ENCODE measurements around the gene TTC39A.
"Not testable (repeated sequence)": the region's sequence is repeated elsewhere in the genome, so short reads cannot be mapped to it uniquely, and the experiment has no call there.

Gene TTC39A

GRCh38 chr1:51266791-51267190 lies 63.6 kb downstream of the TTC39A start:
- no peak for DNase-seq (ENCODE audit: low read depth)

GRCh38 chr1:51266181-51266580 lies 64.2 kb downstream of the TTC39A start:
- no peak for DNase-seq (ENCODE audit: low read depth)

GRCh38 chr1:51265618-51266017 lies 64.7 kb downstream of the TTC39A start:
- DNase-seq (ENCODE audit: low read depth), result no peak

GRCh38 chr1:51264451-51264850 lies 65.9 kb downstream of the TTC39A start:
- DNase-seq (ENCODE audit: low read depth), result peak; percentile 91

DNA sequence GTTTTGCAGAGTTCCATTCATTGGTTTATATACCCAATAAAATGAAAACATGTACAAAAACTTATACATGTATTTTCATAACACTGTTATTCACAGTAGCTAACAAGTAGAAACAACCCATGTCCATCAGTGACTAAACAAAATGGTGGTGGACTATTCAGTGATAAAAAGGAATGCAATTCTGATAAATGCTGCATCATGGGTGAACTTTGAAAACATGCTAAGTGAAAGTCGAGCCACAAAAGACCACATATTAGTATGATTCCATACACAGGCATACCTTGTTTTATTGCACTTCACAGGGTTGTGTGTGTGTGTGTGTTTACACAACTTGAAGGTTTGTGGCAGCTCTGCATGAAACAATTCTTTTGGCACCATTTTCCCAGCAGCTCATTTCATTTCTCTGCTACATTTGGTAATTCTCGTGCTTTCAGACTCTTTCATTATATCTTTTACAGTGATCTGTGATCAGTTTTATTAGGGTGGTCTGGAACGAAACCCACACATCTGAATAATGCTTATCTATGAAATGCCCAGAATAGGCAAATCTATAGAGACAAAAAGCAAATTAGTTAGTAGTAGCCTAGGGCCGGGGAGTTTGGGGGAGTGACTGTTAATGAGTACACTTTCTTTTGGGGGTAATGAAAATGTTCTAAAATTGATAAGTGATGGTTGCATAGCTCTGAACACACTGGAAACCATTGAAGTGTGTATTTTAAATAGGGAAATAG lies 67.0 kb downstream of the TTC39A start:
- no peak for DNase-seq (ENCODE audit: low read depth)

DNA sequence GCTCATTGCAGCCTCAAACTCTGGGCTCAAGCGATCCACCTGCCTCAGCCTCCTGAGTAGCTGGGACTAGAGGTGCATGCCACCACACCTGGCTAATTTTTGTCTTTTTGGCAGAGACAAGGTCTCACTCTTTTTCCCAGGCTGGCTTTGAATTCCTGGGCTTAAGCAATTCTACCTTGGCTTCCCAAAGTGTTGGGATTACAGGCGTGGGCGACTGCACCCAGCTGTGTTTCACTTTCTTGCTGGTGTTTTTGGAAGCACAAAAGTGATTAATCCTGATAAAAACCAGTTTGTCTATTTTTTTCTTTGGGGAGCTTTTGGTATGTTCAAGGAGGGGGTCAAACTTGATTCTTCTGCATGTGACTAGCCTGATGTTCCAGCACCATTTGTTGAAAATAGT lies 75.0 kb downstream of the TTC39A start:
- DNase-seq (ENCODE audit: low read depth), result no peak

GRCh38 chr1:51253691-51254090 lies 76.7 kb downstream of the TTC39A start:
- peak; percentile 17 for DNase-seq (ENCODE audit: low read depth)

- no peak for DNase-seq (ENCODE audit: low read depth)
These were observed 78.0 kb downstream of the TTC39A start for GRCh38 chr1:51252366-51252765.

- not testable (repeated sequence) for DNase-seq (ENCODE audit: low read depth)
These were observed 79.2 kb downstream of the TTC39A start for GRCh38 chr1:51251165-51251564.

- DNase-seq (ENCODE audit: low read depth), result not testable (repeated sequence)
These were observed 79.6 kb downstream of the TTC39A start for GRCh38 chr1:51250729-51251128.

DNA sequence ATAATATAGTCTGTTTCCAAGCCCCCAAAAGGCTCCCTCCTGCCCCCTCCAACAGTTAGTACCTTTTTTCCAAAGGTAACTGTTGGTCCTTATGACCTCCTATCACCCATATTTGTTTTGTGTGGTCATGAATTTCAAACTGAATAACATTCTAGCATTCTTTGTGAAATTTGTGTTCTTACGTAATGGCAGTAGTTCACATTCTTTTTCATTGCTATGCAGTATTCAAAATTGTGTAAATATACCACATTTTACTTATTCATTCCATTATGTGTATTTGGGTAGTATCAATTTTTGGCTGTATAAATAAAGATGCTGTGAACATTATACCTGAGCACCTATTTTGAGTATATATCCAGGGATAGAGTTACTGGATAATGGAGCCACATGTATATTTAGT lies 80.9 kb downstream of the TTC39A start:
- no peak for DNase-seq (ENCODE audit: low read depth)

GRCh38 chr1:51247499-51247898 lies 82.9 kb downstream of the TTC39A start:
- no peak for DNase-seq (ENCODE audit: low read depth)

DNA sequence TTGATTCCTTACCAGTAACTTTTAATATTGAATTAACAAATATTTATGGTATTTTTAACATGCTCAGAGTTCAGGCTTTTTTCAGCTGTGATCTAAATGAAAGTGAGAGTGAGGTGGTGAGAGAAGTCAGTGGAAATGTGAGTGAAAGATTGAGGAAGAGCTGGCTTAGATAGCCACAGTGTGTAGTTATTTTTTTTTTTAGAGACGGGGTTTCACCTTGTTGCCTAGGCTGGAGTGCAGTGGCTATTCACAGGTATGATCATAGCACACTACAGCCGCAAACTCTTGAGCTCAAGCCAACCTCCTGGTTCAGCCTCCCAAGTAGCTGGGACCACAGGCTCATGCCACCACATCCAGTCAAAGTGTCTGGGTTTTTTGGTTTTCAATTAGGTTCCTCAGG lies 83.3 kb downstream of the TTC39A start:
- no peak for DNase-seq (ENCODE audit: low read depth)

GRCh38 chr1:51242546-51242945 lies 87.8 kb downstream of the TTC39A start:
- no peak for DNase-seq (ENCODE audit: low read depth)

GRCh38 chr1:51241119-51241518 lies 89.2 kb downstream of the TTC39A start:
- DNase-seq (ENCODE audit: low read depth), result no peak

GRCh38 chr1:51240084-51240483 lies 90.3 kb downstream of the TTC39A start:
- DNase-seq (ENCODE audit: low read depth), result no peak

DNA sequence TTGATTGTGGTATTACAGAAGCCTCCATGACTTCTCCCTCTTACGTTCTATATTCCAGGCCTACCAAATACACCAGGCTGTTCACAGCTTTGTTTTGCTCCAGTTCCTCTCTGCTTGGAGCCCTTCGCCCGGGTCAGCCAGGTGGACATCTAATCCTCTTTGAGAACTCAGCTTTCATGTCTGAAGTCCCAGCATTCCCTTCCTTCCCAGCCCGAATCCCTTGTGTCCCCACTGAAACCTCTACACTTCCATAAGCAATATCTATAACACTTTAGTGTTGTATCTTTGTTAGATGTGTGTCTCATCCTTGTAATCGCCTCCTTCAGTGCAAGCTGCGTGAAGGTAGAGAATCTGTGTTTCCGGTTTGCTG lies 92.3 kb downstream of the TTC39A start:
- DNase-seq (ENCODE audit: low read depth), result no peak

DNA sequence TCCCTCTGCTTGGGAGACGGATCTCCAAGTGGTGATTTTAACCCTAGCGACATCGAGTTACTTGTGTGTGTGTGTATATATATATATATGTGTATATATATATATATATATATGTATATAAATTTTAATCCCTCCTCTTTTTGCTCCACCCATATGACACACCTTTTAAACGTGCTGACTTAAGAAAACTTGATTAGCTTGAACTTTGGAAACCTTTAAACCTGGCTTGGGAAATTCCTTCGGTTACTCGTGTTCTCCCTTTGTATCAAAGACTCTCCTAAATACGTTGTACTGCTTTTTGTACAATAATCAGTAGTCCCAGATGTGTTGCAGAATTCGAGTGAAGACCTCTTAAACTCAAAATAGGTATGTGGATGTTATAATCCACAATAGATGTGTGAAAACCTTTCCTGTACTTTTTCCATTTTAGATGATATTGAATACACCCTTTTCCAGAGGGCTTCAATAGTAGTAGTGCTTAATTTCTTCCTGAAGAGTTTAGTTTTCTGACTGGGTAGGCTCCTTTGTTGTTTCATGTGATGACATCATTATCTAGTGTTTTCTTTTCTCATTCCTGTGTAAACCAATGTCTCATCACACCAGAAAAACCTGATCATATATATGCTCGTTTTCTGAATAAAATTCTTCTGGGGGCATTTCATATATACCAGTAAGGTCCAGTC lies 92.9 kb downstream of the TTC39A start:
- peak; percentile 12 for DNase-seq (ENCODE audit: low read depth)
